ENCODE data around the gene AUNIP. TPM values are rescaled to one million over a fixed set of nuclear protein-coding genes. Genes with fewer than 3 reads are reported as not detected.

Gene AUNIP
- total RNA-seq, 1 donor from 2014 or later = 1.5 TPM

- Histone ChIP-seq H3K4me3 (no peak overlapping the region), H3K9me3 (no peaks in the 10 kb centered on the region), H3K27me3 (no peaks in the 10 kb centered on the region), H3K27ac (no peak overlapping the region), H3K4me1 (peaks cover 56% of the 10 kb centered on the region), H3K36me3 (no peaks in the 10 kb centered on the region)
- intact Hi-C loops (cut with DNase I) = no loop called here
- TF ChIP-seq POLR2AphosphoS5 (IDR thresholded peaks at IDR 0.05; ENCODE audit: insufficient read depth in 1 of 2, low read depth in 1 of 2) (no peak), POLR2A (IDR thresholded peaks at IDR 0.05) (no peak), CTCF (IDR thresholded peaks at IDR 0.05) (no peak)
- DNase-seq (ENCODE audit: extremely low spot score in 2 of 2) = no peak
These were observed 11.9 kb upstream of the AUNIP start for GRCh38 chr1:25871086-25871703.

- no peak for DNase-seq (ENCODE audit: extremely low spot score in 2 of 2)
- no peaks in the 10 kb centered on the region for H3K9me3 ChIP-seq
- H3K27ac ChIP-seq = no peak overlapping the region
- peaks cover 50% of the 10 kb centered on the region for H3K4me1 ChIP-seq
- H3K4me3 ChIP-seq = no peak overlapping the region
- no peaks in the 10 kb centered on the region for H3K36me3 ChIP-seq
- TF ChIP-seq POLR2AphosphoS5 (IDR thresholded peaks at IDR 0.05; ENCODE audit: insufficient read depth in 1 of 2, low read depth in 1 of 2) = no peak
- no peak for TF ChIP-seq POLR2A (IDR thresholded peaks at IDR 0.05)
- TF ChIP-seq CTCF (IDR thresholded peaks at IDR 0.05) = no peak
- no peaks in the 10 kb centered on the region for H3K27me3 ChIP-seq
- intact Hi-C loops (cut with DNase I) = no loop called here
These were observed 11.4 kb upstream of the AUNIP start for GRCh38 chr1:25870614-25871013.

GRCh38 chr1:25869909-25870606 is 10.8 kb upstream of the AUNIP start:
- no peaks in the 10 kb centered on the region for H3K27me3 ChIP-seq
- no peaks in the 10 kb centered on the region for H3K36me3 ChIP-seq
- no peaks in the 10 kb centered on the region for H3K9me3 ChIP-seq
- intact Hi-C loops (cut with DNase I) = no loop called here
- no peak for DNase-seq (ENCODE audit: extremely low spot score in 2 of 2)
- no peak overlapping the region for H3K27ac ChIP-seq
- no peak overlapping the region for H3K4me3 ChIP-seq
- H3K4me1 ChIP-seq = peaks cover 49% of the 10 kb centered on the region
- TF ChIP-seq CTCF (IDR thresholded peaks at IDR 0.05) = no peak
- TF ChIP-seq POLR2AphosphoS5 (IDR thresholded peaks at IDR 0.05; ENCODE audit: insufficient read depth in 1 of 2, low read depth in 1 of 2) = no peak
- TF ChIP-seq POLR2A (IDR thresholded peaks at IDR 0.05) = no peak

GRCh38 chr1:25867210-25867991 is 8.1 kb upstream of the AUNIP start:
- Histone ChIP-seq H3K4me1 (peaks cover 22% of the 10 kb centered on the region), H3K9me3 (no peaks in the 10 kb centered on the region), H3K27ac (no peak overlapping the region), H3K27me3 (no peaks in the 10 kb centered on the region), H3K4me3 (no peak overlapping the region), H3K36me3 (peaks cover 0 to 4% of the 10 kb centered on the region in 2 donors)
- TF ChIP-seq POLR2A (IDR thresholded peaks at IDR 0.05) = no peak
- no peak for TF ChIP-seq CTCF (IDR thresholded peaks at IDR 0.05)
- TF ChIP-seq POLR2AphosphoS5 (IDR thresholded peaks at IDR 0.05; ENCODE audit: insufficient read depth in 1 of 2, low read depth in 1 of 2) = peak in 1 of 2 donors; percentile 16
- intact Hi-C loops (cut with DNase I) = no loop called here
- no peak for DNase-seq (ENCODE audit: extremely low spot score in 2 of 2)
